ENCODE data around the gene KRTAP19-2.

- TF ChIP-seq EHMT2 (IDR thresholded peaks at IDR 0.05; ENCODE audit: borderline replicate concordance, low read depth, low read length) (no peak), ESRRA (CRISPR knock-in tag; IDR thresholded peaks at IDR 0.05; ENCODE audit: low read depth) (no peak), ZBTB40 (IDR thresholded peaks at IDR 0.05) (no peak), ZBTB40 (CRISPR knock-in tag; IDR thresholded peaks at IDR 0.05) (no peak), NFATC3 (CRISPR knock-in tag; IDR thresholded peaks at IDR 0.05) (no peak), NR2F2 (IDR thresholded peaks at IDR 0.05; ENCODE audit: borderline replicate concordance, low read depth) (no peak), ZNF784 (CRISPR knock-in tag; IDR thresholded peaks at IDR 0.05; ENCODE audit: borderline replicate concordance) (no peak), MXD1 (CRISPR knock-in tag; IDR thresholded peaks at IDR 0.05) (no peak), CENPX (CRISPR knock-in tag; IDR thresholded peaks at IDR 0.05) (no peak), ZBTB43 (CRISPR knock-in tag; conservative IDR thresholded peaks at IDR 0.05) (no peak), MEIS1 (CRISPR knock-in tag; IDR thresholded peaks at IDR 0.05; ENCODE audit: borderline replicate concordance) (no peak), CTCF (CRISPR knock-in tag; IDR thresholded peaks at IDR 0.05) (no peak), POLR2A (IDR thresholded peaks at IDR 0.05; ENCODE audit: insufficient read depth in 1 of 2, low read depth in 2 of 2, low read length in 2 of 2) (no peak), GABPB1 (CRISPR knock-in tag; IDR thresholded peaks at IDR 0.05) (no peak), ZNF207 (IDR thresholded peaks at IDR 0.05; ENCODE audit: borderline replicate concordance) (no peak)
Observed at GRCh38 chr21:30515681-30516080, 28.4 kb upstream of the KRTAP19-2 start.

Data from HepG2 (cell line).